GM12878 (cell line): ENCODE results near the gene PARP1. TPM values are rescaled to one million over a fixed set of nuclear protein-coding genes. Genes with fewer than 3 reads are reported as not detected.

Source experiments
- CEBPZ ChIP-seq: fragments of 150-350 bp; IDR thresholded peaks from 2 replicates; pipeline ENCODE4 v1.6.1; 2016; ENCODE audit warnings: low read depth, low read length
- CREM ChIP-seq: IDR thresholded peaks from 2 replicates; pipeline ENCODE4 v1.6.1; 2014; ENCODE audit warnings: antibody characterized with exemption, low read depth
- DPF2 ChIP-seq: fragments of 450-650 bp; IDR thresholded peaks from 2 replicates; pipeline ENCODE4 v1.6.1; 2017; ENCODE audit warnings: mild to moderate bottlenecking
- EED ChIP-seq: sonication (generic); IDR thresholded peaks from 2 replicates; pipeline ENCODE4 v1.6.1; 2016; ENCODE audit warnings: antibody characterized with exemption, low read depth
- KDM1A ChIP-seq: fragments of 200-600 bp; sonication (generic); IDR thresholded peaks from 2 replicates; pipeline ENCODE4 v1.6.1; 2016; ENCODE audit warnings: borderline replicate concordance
- TCF12 ChIP-seq: IDR thresholded peaks from 2 replicates; pipeline ENCODE4 v1.6.1; 2011; ENCODE audit warnings: low read depth, mild to moderate bottlenecking, low read length
- TCF3 ChIP-seq: IDR thresholded peaks from 2 replicates; pipeline ENCODE4 v1.6.1; 2012; ENCODE audit warnings: low read depth, mild to moderate bottlenecking, low read length, borderline replicate concordance; ENCODE audit not compliant: insufficient read depth
- USF1 ChIP-seq: IDR thresholded peaks from 2 replicates; pipeline ENCODE4 v1.6.1; 2011; ENCODE audit warnings: borderline replicate concordance, low read depth, mild to moderate bottlenecking, moderate library complexity, mixed read lengths, low read length; ENCODE audit not compliant: insufficient read depth; ENCODE audit errors: extremely low read length
- polyA plus RNA-seq, 11 experiments: library from polyadenylated mRNA; depleted of rRNA in 4 of 11; unstranded in 6 of 11; stranded (reverse) in 5 of 11; fragments of >200 nt; fragmentation: Nextera tagmentation in 4 of 11; fragmentation: Illumina TruSeq in 1 of 11; extraction: Ambion mirVana in 4 of 11; extraction: Trizol in 1 of 11; gene quantifications; 1 replicate in 1 of 11; 2 replicates in 10 of 11; pipeline versions ENCODE4 v1.2.1 to v1.2.3, GENCODE V29; 2011 to 2016; ENCODE audit warnings: inconsistent platforms in 2 of 11, missing spikeins in 2 of 11, low read depth in 1 of 11
- total RNA-seq, 4 experiments: library from RNA; depleted of rRNA in 3 of 4; stranded (reverse); fragments of >200 nt in 3 of 4; fragmentation: Illumina TruSeq in 1 of 4; extraction: Trizol in 1 of 4; gene quantifications; 2 replicates each; pipeline versions ENCODE4 v1.2.1 to v1.2.3, GENCODE V29; 2013 to 2021
- TF ChIP-seq, protein P1 (sequence below): IDR thresholded peaks from 2 replicates; pipeline ENCODE4 v1.6.1; 2011; ENCODE audit warnings: mild to moderate bottlenecking, low read depth, low read length, moderate library complexity; ENCODE audit not compliant: insufficient replicate concordance

PARP1 gene
- total and polyA plus RNA-seq, 10 of the 15 experiments (the other 5 are each of a cell fraction or from before 2014, with no cell fraction given), result 113 to 287 (median 265) TPM

GRCh38 chr1:226349801-226350518 is 57.9 kb downstream of the PARP1 start (continued):
- TF ChIP-seq, protein P1, sequence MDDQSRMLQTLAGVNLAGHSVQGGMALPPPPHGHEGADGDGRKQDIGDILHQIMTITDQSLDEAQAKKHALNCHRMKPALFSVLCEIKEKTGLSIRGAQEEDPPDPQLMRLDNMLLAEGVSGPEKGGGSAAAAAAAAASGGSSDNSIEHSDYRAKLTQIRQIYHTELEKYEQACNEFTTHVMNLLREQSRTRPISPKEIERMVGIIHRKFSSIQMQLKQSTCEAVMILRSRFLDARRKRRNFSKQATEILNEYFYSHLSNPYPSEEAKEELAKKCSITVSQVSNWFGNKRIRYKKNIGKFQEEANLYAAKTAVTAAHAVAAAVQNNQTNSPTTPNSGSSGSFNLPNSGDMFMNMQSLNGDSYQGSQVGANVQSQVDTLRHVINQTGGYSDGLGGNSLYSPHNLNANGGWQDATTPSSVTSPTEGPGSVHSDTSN, result no peak
- TF ChIP-seq TCF3 (peak; percentile 43; the same call in 1 of the 2 replicates), CREM (peak; percentile 37; the same call in 1 of the 2 replicates), EED (peak; percentile 42; the same call in 1 of the 2 replicates), DPF2 (no peak), TCF12 (no peak), USF1 (no peak), KDM1A (no peak), CEBPZ (no peak)
- TF ChIP-seq, all 136 proteins: peak for 11
